CD8-positive, alpha-beta memory T cell (primary cell): ENCODE data around the gene MAEA. TPM values are rescaled to one million over a fixed set of nuclear protein-coding genes. Genes with fewer than 3 reads are reported as not detected.

Experiments used
- CTCF ChIA-PET: fragments of 350-600 bp; sonication (Branson Sonifier 250); formaldehyde crosslinking; loops from one replicate; lab custom pipeline; 2021; ENCODE audit warnings: antibody characterized with exemption; lab: Charles Lee
- POLR2A ChIA-PET: fragments of 350-600 bp; sonication (Branson Sonifier 250); formaldehyde crosslinking; loops from one replicate; lab custom pipeline; 2021; ENCODE audit warnings: antibody characterized with exemption; lab: Charles Lee
- DNase-seq, 5 donors: peaks; one replicate each; pipeline versions ENCODE4 v3.0.0 to v3.0.0-alpha.2; 2020 to 2022; ENCODE audit warnings: mixed read lengths in 1 of 5
- H3K27ac ChIP-seq: one replicate; pipeline ENCODE4 v1.7.0; 2013; ENCODE audit warnings: low read depth, mild to moderate bottlenecking, low read length, moderate library complexity
- H3K27me3 ChIP-seq: 2 replicates; pipeline ENCODE4 v1.7.0; 2013; ENCODE audit warnings: low read length, mild to moderate bottlenecking; ENCODE audit not compliant: insufficient read depth, poor library complexity, severe bottlenecking
- H3K36me3 ChIP-seq: 2 replicates; pipeline ENCODE4 v1.7.0; 2013; ENCODE audit warnings: mild to moderate bottlenecking, low read length, moderate library complexity; ENCODE audit not compliant: insufficient read depth
- H3K4me1 ChIP-seq: 2 replicates; pipeline ENCODE4 v1.7.0; 2013; ENCODE audit warnings: mild to moderate bottlenecking, low read length, moderate library complexity; ENCODE audit not compliant: insufficient read depth
- H3K4me3 ChIP-seq: 2 replicates; pipeline ENCODE4 v1.7.0; 2013; ENCODE audit warnings: mild to moderate bottlenecking, low read length
- H3K9me3 ChIP-seq: 2 replicates; pipeline ENCODE4 v1.7.0; 2013; ENCODE audit warnings: mild to moderate bottlenecking, low read length
- H3K27ac Mint-ChIP-seq, 8 donors: one replicate each; pipeline ENCODE4 v1.8.0; 2020 to 2021; ENCODE audit warnings: mixed read lengths in 8 of 8, mild to moderate bottlenecking in 6 of 8, inconsistent platforms in 3 of 8, moderate library complexity in 3 of 8
- H3K27me3 Mint-ChIP-seq, 2 donors: one replicate each; pipeline ENCODE4 v1.8.0; 2020 to 2021; ENCODE audit warnings: mixed read lengths in 2 of 2, mild to moderate bottlenecking in 1 of 2, moderate library complexity in 1 of 2
- H3K36me3 Mint-ChIP-seq, 3 donors: one replicate each; pipeline ENCODE4 v1.8.0; 2020 to 2021; ENCODE audit warnings: mixed read lengths in 3 of 3, inconsistent platforms in 1 of 3, mild to moderate bottlenecking in 1 of 3
- H3K4me1 Mint-ChIP-seq, 3 donors: one replicate each; pipeline ENCODE4 v1.8.0; 2020 to 2021; ENCODE audit warnings: mixed read lengths in 3 of 3, inconsistent platforms in 1 of 3, mild to moderate bottlenecking in 1 of 3
- H3K4me3 Mint-ChIP-seq, 7 donors: one replicate each; pipeline ENCODE4 v1.8.0; 2020 to 2021; ENCODE audit warnings: mixed read lengths in 7 of 7, mild to moderate bottlenecking in 6 of 7, moderate library complexity in 4 of 7, inconsistent platforms in 2 of 7
- H3K9me3 Mint-ChIP-seq, 5 donors: one replicate each; pipeline ENCODE4 v1.8.0; 2020 to 2022; ENCODE audit warnings: mixed read lengths in 5 of 5, mild to moderate bottlenecking in 3 of 5, moderate library complexity in 2 of 5, inconsistent platforms in 1 of 5
- polyA plus RNA-seq: library from polyadenylated mRNA; unstranded; fragments of 300-500 nt; fragmentation: Illumina TruSeq; gene quantifications from one replicate; pipeline ENCODE4 v1.2.3, GENCODE V29; 2021
- total RNA-seq, 2 experiments: library from RNA; stranded (reverse); gene quantifications; one replicate each; pipeline ENCODE4 v1.2.3, GENCODE V29; 2021

Gene MAEA
- total and polyA plus RNA-seq, 3 experiments from 2014 or later = 59.4 to 75.3 (median 63.8) TPM

DNA sequence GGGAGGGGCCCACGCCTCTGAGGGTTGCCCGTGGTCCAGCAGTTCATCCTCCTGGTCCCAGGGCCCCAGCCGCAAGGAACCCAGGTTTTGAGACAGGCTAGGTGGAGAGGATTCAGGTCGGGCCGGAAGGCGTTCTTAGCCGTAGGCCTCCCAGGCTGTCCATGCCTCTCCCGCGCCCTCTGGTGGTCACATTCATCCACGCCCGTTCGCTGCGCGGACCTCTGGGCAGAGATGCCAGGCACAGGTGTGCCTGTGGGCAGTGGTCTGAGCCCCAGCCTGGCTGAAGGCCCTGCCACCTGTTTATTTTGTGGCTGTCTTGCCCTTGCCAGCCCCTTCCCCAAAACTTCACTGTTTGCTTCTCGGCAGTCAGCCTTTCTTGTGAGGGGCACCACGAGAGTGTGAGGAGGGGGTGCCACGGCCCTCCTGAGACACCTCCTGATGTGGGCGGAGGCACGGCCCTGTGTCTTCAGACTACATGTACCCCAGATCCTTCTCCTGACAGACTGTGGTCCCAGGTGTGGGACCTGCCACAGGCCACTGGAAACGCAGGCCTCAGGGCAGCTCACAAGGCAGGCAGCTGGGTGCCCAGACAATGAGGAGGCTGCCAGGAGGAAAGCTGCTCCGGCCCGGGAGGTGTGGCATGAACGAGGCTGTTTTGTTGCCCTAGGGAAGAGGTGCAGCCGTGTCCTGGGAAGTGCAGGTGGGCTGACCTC, 62.3 kb downstream of the MAEA start:
- Mint-ChIP-seq H3K36me3 (peaks cover 0 to 49% (median 5%) of the 10 kb centered on the region in 3 donors), H3K4me3 (peak overlapping the region in 1 of 7 donors; percentile 35), H3K27ac (peak overlapping the region; percentile 55 to 97 (median 87)), H3K27me3 (no peaks in the 10 kb centered on the region), H3K4me1 (peaks cover 24 to 40% (median 28%) of the 10 kb centered on the region in 3 donors), H3K9me3 (no peaks in the 10 kb centered on the region)
- ChIA-PET CTCF (interaction anchor here (0.8 to 4.4 kb wide), 10 partner anchors 12 to 277 kb away, joined by 3 to 17 read pairs (median 4); partner anchors contain the start of gene MAEA), POLR2A (interaction anchor here (0.8 kb wide), 1 partner anchor 253 kb away, joined by 4 read pairs; no protein-coding TSS in a partner anchor)
- H3K27ac ChIP-seq = no peak overlapping the region
- peaks cover 20% of the 10 kb centered on the region for H3K4me1 ChIP-seq
- H3K36me3 ChIP-seq = no peaks in the 10 kb centered on the region
- no peaks in the 10 kb centered on the region for H3K9me3 ChIP-seq
- no peak overlapping the region for H3K4me3 ChIP-seq
- H3K27me3 ChIP-seq = no peaks in the 10 kb centered on the region
- peak; percentile 77 to 89 (median 86) for DNase-seq

DNA sequence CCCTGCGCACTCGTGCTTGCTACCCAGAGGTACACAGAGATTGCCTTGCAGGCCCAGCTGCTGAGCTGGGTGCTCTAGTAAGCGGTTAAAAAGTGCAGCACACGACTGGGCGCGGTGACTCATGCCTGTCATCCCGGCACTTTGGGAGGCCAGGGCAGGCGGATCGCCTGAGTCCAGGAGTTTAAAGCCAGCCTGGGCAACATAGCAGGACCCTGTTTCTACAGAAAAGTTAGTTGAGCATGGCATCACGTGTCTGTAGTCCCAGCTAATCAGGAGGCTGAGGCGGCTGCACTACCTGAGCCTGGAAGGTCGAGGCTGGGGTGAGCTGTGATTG, 62.8 kb downstream of the MAEA start:
- Histone ChIP-seq H3K4me1 (peaks cover 19% of the 10 kb centered on the region), H3K27me3 (no peaks in the 10 kb centered on the region), H3K9me3 (no peaks in the 10 kb centered on the region), H3K36me3 (no peaks in the 10 kb centered on the region), H3K27ac (no peak overlapping the region), H3K4me3 (no peak overlapping the region)
- Mint-ChIP-seq H3K4me3 (no peak overlapping the region), H3K36me3 (peaks cover 0 to 48% (median 5%) of the 10 kb centered on the region in 3 donors), H3K27me3 (no peaks in the 10 kb centered on the region), H3K9me3 (no peaks in the 10 kb centered on the region), H3K27ac (no peak overlapping the region), H3K4me1 (peaks cover 24 to 39% (median 28%) of the 10 kb centered on the region in 3 donors)
- no peak for DNase-seq
- POLR2A ChIA-PET = interaction anchor here (0.8 kb wide), 1 partner anchor 252 kb away, joined by 4 read pairs; no protein-coding TSS in a partner anchor
- CTCF ChIA-PET = interaction anchor here (0.8 to 4.4 kb wide), 10 partner anchors 13 to 277 kb away, joined by 3 to 17 read pairs (median 4); partner anchors contain the start of gene MAEA

DNA sequence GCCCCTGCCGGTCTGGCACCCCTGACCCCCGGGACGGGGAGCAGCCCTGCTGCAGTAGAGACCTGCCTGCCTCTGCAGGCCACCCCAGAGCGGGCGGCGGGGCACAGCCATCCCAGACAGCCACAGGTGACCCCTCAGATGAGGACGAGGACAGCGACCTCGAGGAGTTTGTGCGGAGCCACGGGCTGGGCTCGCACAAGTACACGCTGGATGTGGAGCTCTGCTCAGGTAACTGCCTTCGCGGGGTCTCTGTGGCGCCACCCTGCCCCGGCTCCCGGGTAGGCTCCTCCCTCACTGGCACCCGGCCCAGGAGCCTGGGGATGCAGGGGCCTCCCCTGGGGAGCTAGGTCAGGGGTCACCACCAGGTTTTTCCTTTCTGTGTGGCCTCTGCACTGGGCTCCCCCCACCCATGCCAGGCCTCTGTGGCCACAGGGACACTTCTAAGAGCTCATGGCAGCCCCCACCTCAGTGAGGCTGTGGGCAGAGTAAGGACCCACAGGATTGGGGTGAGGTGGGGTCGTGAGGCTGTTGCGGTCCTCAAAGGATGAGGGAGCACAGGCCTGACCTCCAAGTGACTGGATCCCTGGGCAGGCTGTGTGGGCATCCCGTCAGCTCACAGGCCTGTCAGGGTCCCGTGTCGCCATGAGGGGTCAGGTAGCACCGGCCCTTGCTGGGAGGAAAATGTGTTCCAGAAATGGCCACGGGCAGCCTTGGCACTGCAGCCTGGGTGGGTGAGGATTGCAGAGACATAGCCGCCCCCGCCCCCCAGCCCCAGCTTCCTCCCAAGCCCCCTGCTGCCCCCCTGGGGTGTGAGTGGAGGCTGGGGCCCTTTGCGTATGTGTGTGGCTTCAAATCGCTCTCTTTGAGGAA, 63.7 kb downstream of the MAEA start:
- Histone ChIP-seq H3K4me3 (no peak overlapping the region), H3K27me3 (no peaks in the 10 kb centered on the region), H3K36me3 (no peaks in the 10 kb centered on the region), H3K4me1 (peaks cover 11% of the 10 kb centered on the region), H3K27ac (no peak overlapping the region), H3K9me3 (no peaks in the 10 kb centered on the region)
- ChIA-PET CTCF (interaction anchor here (0.9 to 6.0 kb wide), 9 partner anchors 13 to 276 kb away, joined by 3 to 34 read pairs (median 4); no protein-coding TSS in a partner anchor), POLR2A (no interaction called here)
- no peaks in the 10 kb centered on the region for H3K27me3 Mint-ChIP-seq
- H3K27ac Mint-ChIP-seq = no peak overlapping the region
- H3K36me3 Mint-ChIP-seq = peaks cover 0 to 52% (median 5%) of the 10 kb centered on the region in 3 donors
- peaks cover 16 to 30% (median 23%) of the 10 kb centered on the region in 3 donors for H3K4me1 Mint-ChIP-seq
- H3K4me3 Mint-ChIP-seq = no peak overlapping the region
- H3K9me3 Mint-ChIP-seq = no peaks in the 10 kb centered on the region
- no peak for DNase-seq

DNA sequence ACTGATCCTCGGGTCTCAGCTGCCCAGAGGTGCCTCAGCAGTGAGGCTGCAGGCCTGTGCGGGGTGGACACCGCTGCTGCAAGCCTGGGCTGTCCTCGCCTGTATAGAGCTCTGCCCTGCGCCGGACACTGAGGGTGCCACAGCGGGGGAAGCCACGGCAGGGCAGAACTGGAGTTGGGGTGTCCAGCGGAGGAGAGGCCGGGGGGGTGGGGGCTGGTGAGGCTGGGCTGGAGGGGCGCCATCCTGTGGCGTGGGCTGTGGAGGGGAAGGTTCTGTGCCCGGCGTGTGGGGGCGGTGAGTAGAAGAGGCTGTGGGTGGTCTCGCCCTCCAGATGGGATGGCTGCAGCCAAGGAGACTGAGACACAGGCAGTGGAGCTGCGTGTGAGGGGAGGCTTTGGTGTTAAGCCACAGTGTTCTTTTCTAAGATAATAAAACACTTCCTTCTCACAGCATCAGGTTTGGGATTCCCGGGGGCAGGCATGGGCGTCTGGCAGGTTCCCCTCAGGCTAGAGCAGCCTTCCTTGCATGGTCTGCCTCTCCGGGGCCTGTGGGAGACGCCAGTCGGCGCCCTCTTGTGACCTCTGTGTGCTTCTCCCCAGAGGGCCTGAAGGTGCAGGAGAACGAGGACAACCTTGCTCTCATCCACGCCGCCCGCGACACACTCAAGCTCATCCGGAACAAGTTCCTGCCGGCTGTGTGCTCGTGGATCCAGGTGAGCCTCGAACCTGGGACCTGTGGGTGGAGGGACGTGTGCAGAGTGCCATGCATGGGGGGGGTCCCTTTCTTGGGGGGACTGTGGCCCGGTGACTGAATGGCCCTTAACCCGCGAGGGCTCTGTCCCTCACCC, 64.7 kb downstream of the MAEA start:
- Histone ChIP-seq H3K9me3 (no peaks in the 10 kb centered on the region), H3K36me3 (no peaks in the 10 kb centered on the region), H3K27ac (no peak overlapping the region), H3K4me1 (peaks cover 7% of the 10 kb centered on the region), H3K27me3 (no peaks in the 10 kb centered on the region), H3K4me3 (no peak overlapping the region)
- DNase-seq = no peak
- Mint-ChIP-seq H3K9me3 (no peaks in the 10 kb centered on the region), H3K36me3 (peaks cover 0 to 53% (median 0%) of the 10 kb centered on the region in 3 donors), H3K27me3 (no peaks in the 10 kb centered on the region), H3K27ac (no peak overlapping the region), H3K4me1 (peaks cover 8 to 22% (median 15%) of the 10 kb centered on the region in 3 donors), H3K4me3 (no peak overlapping the region)
- CTCF ChIA-PET = interaction anchor here (0.6 to 6.0 kb wide), 5 partner anchors 104 to 275 kb away, joined by 3 to 34 read pairs (median 4); no protein-coding TSS in a partner anchor
- POLR2A ChIA-PET = no interaction called here

DNA sequence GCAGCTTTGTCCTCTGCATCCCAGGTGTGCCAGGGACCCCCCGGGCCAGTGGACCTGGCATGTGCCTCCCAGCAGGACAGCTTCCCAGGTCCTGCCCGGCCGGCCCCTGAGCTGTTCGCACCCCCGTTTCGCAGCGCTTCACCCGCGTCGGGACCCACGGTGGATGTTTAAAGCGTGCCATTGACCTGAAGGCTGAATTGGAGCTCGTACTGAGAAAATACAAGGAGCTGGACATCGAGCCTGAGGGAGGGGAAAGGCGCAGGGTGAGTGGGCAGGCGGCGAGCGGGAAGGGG, 65.2 kb downstream of the MAEA start:
- DNase-seq = no peak
- Histone ChIP-seq H3K36me3 (no peaks in the 10 kb centered on the region), H3K27ac (no peak overlapping the region), H3K4me1 (peaks cover 7% of the 10 kb centered on the region), H3K9me3 (no peaks in the 10 kb centered on the region), H3K4me3 (no peak overlapping the region), H3K27me3 (no peaks in the 10 kb centered on the region)
- H3K27me3 Mint-ChIP-seq = no peaks in the 10 kb centered on the region
- no peak overlapping the region for H3K4me3 Mint-ChIP-seq
- CTCF ChIA-PET = interaction anchor here (0.6 to 6.0 kb wide), 6 partner anchors 8 to 274 kb away, joined by 3 to 34 read pairs (median 10); partner anchors contain the start of gene UVSSA
- H3K4me1 Mint-ChIP-seq = peaks cover 8 to 18% (median 12%) of the 10 kb centered on the region in 3 donors
- H3K27ac Mint-ChIP-seq = no peak overlapping the region
- POLR2A ChIA-PET = no interaction called here
- H3K9me3 Mint-ChIP-seq = no peaks in the 10 kb centered on the region
- peaks cover 0 to 51% (median 0%) of the 10 kb centered on the region in 3 donors for H3K36me3 Mint-ChIP-seq

DNA sequence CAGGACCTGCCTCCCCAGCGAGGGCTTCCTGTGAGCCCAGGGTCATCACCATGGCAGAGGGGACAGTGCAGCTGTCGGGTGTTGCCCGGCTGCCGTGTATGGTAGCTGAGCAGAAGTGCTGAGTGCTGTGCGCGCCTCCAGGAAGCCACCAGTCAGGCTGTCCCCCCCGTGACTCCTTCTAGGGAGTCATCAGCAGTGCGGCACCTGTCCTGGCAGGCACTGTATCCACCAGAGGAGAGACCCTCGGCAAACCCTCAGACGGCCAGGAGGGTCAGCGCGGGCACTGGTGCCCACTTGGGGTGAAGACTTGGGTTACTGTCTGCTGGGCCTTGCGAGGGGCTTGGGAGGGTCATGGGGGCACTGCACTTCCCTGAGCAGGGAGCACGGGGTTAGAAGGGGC, 65.7 kb downstream of the MAEA start:
- POLR2A ChIA-PET = interaction anchor here (1.2 kb wide), 1 partner anchor 250 kb away, joined by 5 read pairs; no protein-coding TSS in a partner anchor
- H3K4me3 ChIP-seq = no peak overlapping the region
- H3K9me3 Mint-ChIP-seq = no peaks in the 10 kb centered on the region
- no peaks in the 10 kb centered on the region for H3K27me3 ChIP-seq
- DNase-seq = no peak
- peaks cover 7% of the 10 kb centered on the region for H3K4me1 ChIP-seq
- no peak overlapping the region for H3K27ac Mint-ChIP-seq
- H3K4me1 Mint-ChIP-seq = peaks cover 8 to 14% (median 10%) of the 10 kb centered on the region in 3 donors
- H3K36me3 ChIP-seq = no peaks in the 10 kb centered on the region
- no peaks in the 10 kb centered on the region for H3K9me3 ChIP-seq
- no peak overlapping the region for H3K27ac ChIP-seq
- H3K4me3 Mint-ChIP-seq = no peak overlapping the region
- no peaks in the 10 kb centered on the region for H3K27me3 Mint-ChIP-seq
- CTCF ChIA-PET = interaction anchor here (1.2 to 6.0 kb wide), 8 partner anchors 9 to 274 kb away, joined by 3 to 34 read pairs (median 6); partner anchors contain the start of gene UVSSA
- H3K36me3 Mint-ChIP-seq = peaks cover 0 to 46% (median 0%) of the 10 kb centered on the region in 3 donors
